Hepatocyte (in vitro differentiated cells): Measurements from ENCODE around the gene DIS3L2. TPM values are rescaled to one million over a fixed set of nuclear protein-coding genes. Genes with fewer than 3 reads are reported as not detected.

ENCODE experiments used
- DNase-seq: peaks from one replicate; pipeline ENCODE4 v3.0.0-alpha.2; 2016; ENCODE audit warnings: low spot score
- H2AFZ ChIP-seq: fragments of 200-600 bp; sonication (generic); 2 replicates; pipeline ENCODE4 v1.6.0; 2016; ENCODE audit warnings: antibody characterized with exemption, mild to moderate bottlenecking
- H3K27ac ChIP-seq: fragments of 200-600 bp; sonication (generic); 2 replicates; pipeline ENCODE4 v1.5.1; 2016; ENCODE audit warnings: mild to moderate bottlenecking
- H3K27me3 ChIP-seq: fragments of 200-600 bp; sonication (generic); 2 replicates; pipeline ENCODE4 v1.6.1; 2016
- H3K36me3 ChIP-seq: fragments of 200-600 bp; sonication (generic); replicated peaks from 2 replicates; pipeline ENCODE4 v1.5.1; 2016; ENCODE audit warnings: low read depth; ENCODE audit not compliant: insufficient read depth
- H3K4me1 ChIP-seq: fragments of 200-600 bp; sonication (generic); 2 replicates; pipeline ENCODE4 v1.5.1; 2016; ENCODE audit warnings: mild to moderate bottlenecking, moderate library complexity; ENCODE audit not compliant: insufficient read depth
- H3K4me2 ChIP-seq: fragments of 200-600 bp; sonication (generic); 2 replicates; pipeline ENCODE4 v1.6.0; 2016
- H3K4me3 ChIP-seq: fragments of 200-600 bp; sonication (generic); 2 replicates; pipeline ENCODE4 v1.5.1; 2016; ENCODE audit warnings: mild to moderate bottlenecking
- H3K79me2 ChIP-seq: fragments of 200-600 bp; sonication (generic); 2 replicates; pipeline ENCODE4 v1.6.0; 2017; ENCODE audit warnings: mild to moderate bottlenecking
- H3K9me2 ChIP-seq: fragments of 200-600 bp; sonication (generic); replicated peaks from 2 replicates; pipeline ENCODE4 v1.6.0; 2017; ENCODE audit warnings: mild to moderate bottlenecking; ENCODE audit not compliant: insufficient read depth
- H3K9me3 ChIP-seq: fragments of 200-600 bp; sonication (generic); 2 replicates; pipeline ENCODE4 v1.5.1; 2016; ENCODE audit warnings: low read depth, mild to moderate bottlenecking
- H4K20me1 ChIP-seq: fragments of 200-600 bp; sonication (generic); 2 replicates; pipeline ENCODE4 v1.6.0; 2016; ENCODE audit warnings: mild to moderate bottlenecking; ENCODE audit not compliant: insufficient read depth, poor library complexity, severe bottlenecking
- CTCF ChIP-seq: fragments of 200-600 bp; sonication (generic); IDR thresholded peaks from 2 replicates; pipeline ENCODE4 v1.5.1; 2016; ENCODE audit warnings: antibody characterized with exemption, mild to moderate bottlenecking; ENCODE audit not compliant: poor library complexity
- EZH2 ChIP-seq: fragments of 200-600 bp; sonication (generic); IDR thresholded peaks from 2 replicates; pipeline ENCODE4 v1.6.1; 2016; ENCODE audit warnings: antibody characterized with exemption, mild to moderate bottlenecking, borderline replicate concordance
- EZH2phosphoT487 ChIP-seq: fragments of 200-600 bp; sonication (generic); IDR thresholded peaks from one replicate; pipeline ENCODE4 v1.6.1; 2018; ENCODE audit warnings: antibody characterized with exemption, mild to moderate bottlenecking, low read depth, moderate library complexity; ENCODE audit not compliant: unreplicated experiment, severe bottlenecking
- WGBS: methylation state at CpG from one replicate; pipeline ENCODE4 v1.1.6; 2016; ENCODE audit warnings: low lambda C conversion rate; ENCODE audit errors: missing lambda C conversion rate; 5-methylcytosine and 5-hydroxymethylcytosine counted together
- polyA plus RNA-seq: library from polyadenylated mRNA; unstranded; fragments of >200 nt; fragmentation: Nextera tagmentation; extraction: Ambion mirVana; gene quantifications from 2 replicates; pipeline ENCODE4 v1.2.1, GENCODE V29; 2016
- total RNA-seq: library from RNA; depleted of rRNA; stranded (reverse); fragments of >200 nt; gene quantifications from 2 replicates; pipeline ENCODE4 v1.2.3, GENCODE V29; 2014

Gene DIS3L2
- total and polyA plus RNA-seq, 2 experiments from 2014 or later, result 19.5 to 20.0 TPM

DNA sequence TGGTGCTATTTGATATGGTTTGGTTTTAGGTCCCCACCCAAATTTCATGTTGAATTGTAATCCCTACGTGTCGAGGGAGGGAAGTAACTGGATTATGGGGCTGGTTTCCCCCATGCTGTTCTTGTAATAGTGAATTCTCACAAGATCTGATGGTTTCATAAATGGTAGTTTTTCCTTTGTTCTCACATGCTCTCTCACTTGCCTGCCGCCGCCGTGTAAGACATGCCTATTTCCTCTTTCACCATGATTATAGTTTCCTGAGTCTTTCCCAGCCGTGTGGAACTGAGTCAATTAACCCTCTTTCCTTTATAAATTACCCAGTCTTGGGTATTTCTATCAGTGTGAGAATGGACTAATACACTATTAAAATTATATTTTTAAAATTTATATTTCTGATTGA is 7.3 kb downstream of the DIS3L2 start:
- Histone ChIP-seq H3K27me3 (no peaks in the 10 kb centered on the region), H2AFZ (no peak overlapping the region), H3K9me2 (no peaks in the 10 kb centered on the region), H3K27ac (no peak overlapping the region), H3K4me1 (no peaks in the 10 kb centered on the region), H3K4me2 (no peak overlapping the region), H4K20me1 (no peaks in the 10 kb centered on the region), H3K9me3 (peaks cover 3% of the 10 kb centered on the region), H3K4me3 (no peak overlapping the region), H3K79me2 (peaks cover 74% of the 10 kb centered on the region), H3K36me3 (no peaks in the 10 kb centered on the region)
- WGBS, result 98% methylated on average over 6 of the region's 6 CpGs
- no peak for DNase-seq
- TF ChIP-seq EZH2 (no peak), EZH2phosphoT487 (no peak), CTCF (no peak)

DNA sequence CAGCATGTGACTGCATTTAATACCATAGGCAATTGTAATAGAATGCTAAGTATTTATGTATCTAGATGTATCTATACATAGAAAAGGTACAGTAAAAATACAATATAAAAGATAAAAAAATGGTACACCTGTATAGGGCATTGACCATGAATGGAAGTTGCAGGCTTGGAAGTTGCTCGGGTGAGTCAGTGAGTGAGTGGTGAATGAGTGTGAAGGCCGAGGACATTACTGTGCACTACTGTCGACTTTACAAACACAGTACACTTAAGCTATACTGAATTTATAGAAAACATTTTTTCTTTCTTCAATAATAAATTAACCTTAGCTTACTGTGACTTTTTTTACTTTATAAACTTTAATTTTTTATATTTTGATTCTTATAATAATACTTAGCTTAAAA is 8.9 kb downstream of the DIS3L2 start:
- TF ChIP-seq EZH2phosphoT487 (no peak), EZH2 (no peak), CTCF (no peak)
- H3K27ac ChIP-seq, result no peak overlapping the region
- peaks cover 62% of the 10 kb centered on the region for H3K79me2 ChIP-seq
- no peaks in the 10 kb centered on the region for H4K20me1 ChIP-seq
- no peak overlapping the region for H2AFZ ChIP-seq
- 97% methylated on average over 3 of the region's 3 CpGs for WGBS
- no peak for DNase-seq
- no peak overlapping the region for H3K4me3 ChIP-seq
- H3K9me2 ChIP-seq, result no peaks in the 10 kb centered on the region
- no peak overlapping the region for H3K4me2 ChIP-seq
- no peaks in the 10 kb centered on the region for H3K36me3 ChIP-seq
- no peaks in the 10 kb centered on the region for H3K27me3 ChIP-seq
- H3K4me1 ChIP-seq, result no peaks in the 10 kb centered on the region
- peaks cover 3% of the 10 kb centered on the region for H3K9me3 ChIP-seq

GRCh38 chr2:231975001-231975400 is 13.5 kb downstream of the DIS3L2 start:
- Histone ChIP-seq H3K4me1 (no peaks in the 10 kb centered on the region), H3K79me2 (peaks cover 31% of the 10 kb centered on the region), H3K9me2 (no peaks in the 10 kb centered on the region), H3K4me2 (no peak overlapping the region), H3K4me3 (no peak overlapping the region), H3K27me3 (no peaks in the 10 kb centered on the region), H3K9me3 (no peaks in the 10 kb centered on the region), H3K27ac (no peak overlapping the region), H4K20me1 (no peaks in the 10 kb centered on the region), H3K36me3 (no peaks in the 10 kb centered on the region), H2AFZ (no peak overlapping the region)
- no peak for TF ChIP-seq EZH2
- WGBS, result 93% methylated on average over 2 of the region's 2 CpGs
- DNase-seq, result no peak

GRCh38 chr2:231977430-231977829 is 15.9 kb downstream of the DIS3L2 start:
- Histone ChIP-seq H2AFZ (no peak overlapping the region), H3K4me2 (no peak overlapping the region), H3K79me2 (peaks cover 41% of the 10 kb centered on the region), H3K27me3 (no peaks in the 10 kb centered on the region), H3K27ac (no peak overlapping the region), H3K9me3 (no peaks in the 10 kb centered on the region), H3K4me1 (no peaks in the 10 kb centered on the region), H3K9me2 (no peaks in the 10 kb centered on the region), H4K20me1 (no peaks in the 10 kb centered on the region), H3K4me3 (no peak overlapping the region), H3K36me3 (no peaks in the 10 kb centered on the region)
- WGBS, result 85% methylated on average over 2 of the region's 2 CpGs
- no peak for DNase-seq
- TF ChIP-seq CTCF (no peak), EZH2phosphoT487 (no peak), EZH2 (no peak)
